HG03520 (cell line): ENCODE data around the gene PRKCG.
A peak's percentile ranks its signal among the peaks of the same experiment; 100 is the strongest.

Source experiments
- ATAC-seq: cut with Tn5 transposase; IDR thresholded peaks from one replicate; pipeline ENCODE4 v1.9.1; 2021; ENCODE audit warnings: mild to moderate bottlenecking, moderate library complexity; ENCODE audit not compliant: unreplicated experiment

The PRKCG gene

DNA sequence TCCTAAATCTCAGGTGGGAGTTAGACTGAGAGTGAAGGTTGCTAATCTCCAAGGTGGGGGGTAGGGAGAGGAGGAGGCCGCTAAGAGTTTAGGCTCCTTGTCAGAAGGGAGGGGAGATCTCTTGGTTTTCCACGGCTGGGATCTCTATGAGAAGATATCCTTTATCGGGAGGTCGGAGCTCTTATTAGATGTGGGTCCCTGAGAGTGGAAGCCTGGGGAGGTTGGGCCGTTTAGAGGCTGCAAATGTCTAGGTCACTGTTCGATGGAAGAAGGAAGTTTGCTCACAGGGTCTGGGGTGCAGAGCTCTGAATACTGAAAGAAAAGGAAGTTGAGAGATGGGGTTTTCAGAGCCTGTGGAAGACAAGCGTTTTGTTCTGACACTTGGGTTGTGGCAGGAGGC, 10.5 kb upstream of the PRKCG start:
- no peak for ATAC-seq

DNA sequence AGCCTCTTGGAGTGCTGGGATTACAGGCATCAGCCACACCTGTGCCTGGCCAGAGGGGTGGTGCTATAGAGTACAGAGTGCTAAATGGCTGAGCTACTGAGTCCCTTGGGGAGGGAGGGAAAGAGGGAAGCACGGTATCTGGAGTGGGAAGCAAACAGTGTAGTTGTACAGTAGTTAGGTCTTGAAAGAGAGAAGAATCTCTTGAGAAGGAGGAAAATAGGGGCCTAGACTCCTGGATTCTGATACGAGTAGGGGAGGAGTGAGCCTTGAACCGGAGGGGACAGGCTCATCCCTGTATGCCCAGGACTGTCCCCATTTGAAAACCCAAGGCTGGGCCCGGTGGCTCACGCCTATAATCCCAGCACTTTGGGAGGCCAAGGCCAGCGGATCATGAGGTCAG, 9.2 kb upstream of the PRKCG start:
- ATAC-seq, result no peak

DNA sequence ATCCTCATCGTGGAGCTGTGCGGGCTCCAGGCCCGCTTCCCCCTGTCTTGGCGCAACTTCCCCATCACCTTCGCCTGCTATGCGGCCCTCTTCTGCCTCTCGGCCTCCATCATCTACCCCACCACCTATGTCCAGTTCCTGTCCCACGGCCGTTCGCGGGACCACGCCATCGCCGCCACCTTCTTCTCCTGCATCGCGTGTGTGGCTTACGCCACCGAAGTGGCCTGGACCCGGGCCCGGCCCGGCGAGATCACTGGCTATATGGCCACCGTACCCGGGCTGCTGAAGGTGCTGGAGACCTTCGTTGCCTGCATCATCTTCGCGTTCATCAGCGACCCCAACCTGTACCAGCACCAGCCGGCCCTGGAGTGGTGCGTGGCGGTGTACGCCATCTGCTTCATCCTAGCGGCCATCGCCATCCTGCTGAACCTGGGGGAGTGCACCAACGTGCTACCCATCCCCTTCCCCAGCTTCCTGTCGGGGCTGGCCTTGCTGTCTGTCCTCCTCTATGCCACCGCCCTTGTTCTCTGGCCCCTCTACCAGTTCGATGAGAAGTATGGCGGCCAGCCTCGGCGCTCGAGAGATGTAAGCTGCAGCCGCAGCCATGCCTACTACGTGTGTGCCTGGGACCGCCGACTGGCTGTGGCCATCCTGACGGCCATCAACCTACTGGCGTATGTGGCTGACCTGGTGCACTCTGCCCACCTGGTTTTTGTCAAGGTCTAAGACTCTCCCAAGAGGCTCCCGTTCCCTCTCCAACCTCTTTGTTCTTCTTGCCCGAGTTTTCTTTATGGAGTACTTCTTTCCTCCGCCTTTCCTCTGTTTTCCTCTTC, 8.0 kb upstream of the PRKCG start:
- no peak for ATAC-seq

DNA sequence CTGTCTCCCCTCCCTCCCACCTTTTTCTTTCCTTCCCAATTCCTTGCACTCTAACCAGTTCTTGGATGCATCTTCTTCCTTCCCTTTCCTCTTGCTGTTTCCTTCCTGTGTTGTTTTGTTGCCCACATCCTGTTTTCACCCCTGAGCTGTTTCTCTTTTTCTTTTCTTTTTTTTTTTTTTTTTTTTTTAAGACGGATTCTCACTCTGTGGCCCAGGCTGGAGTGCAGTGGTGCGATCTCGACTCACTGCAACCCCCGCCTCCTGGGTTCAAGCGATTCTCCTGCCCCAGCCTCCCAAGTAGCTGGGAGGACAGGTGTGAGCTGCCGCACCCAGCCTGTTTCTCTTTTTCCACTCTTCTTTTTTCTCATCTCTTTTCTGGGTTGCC, 7.4 kb upstream of the PRKCG start:
- ATAC-seq, result no peak

DNA sequence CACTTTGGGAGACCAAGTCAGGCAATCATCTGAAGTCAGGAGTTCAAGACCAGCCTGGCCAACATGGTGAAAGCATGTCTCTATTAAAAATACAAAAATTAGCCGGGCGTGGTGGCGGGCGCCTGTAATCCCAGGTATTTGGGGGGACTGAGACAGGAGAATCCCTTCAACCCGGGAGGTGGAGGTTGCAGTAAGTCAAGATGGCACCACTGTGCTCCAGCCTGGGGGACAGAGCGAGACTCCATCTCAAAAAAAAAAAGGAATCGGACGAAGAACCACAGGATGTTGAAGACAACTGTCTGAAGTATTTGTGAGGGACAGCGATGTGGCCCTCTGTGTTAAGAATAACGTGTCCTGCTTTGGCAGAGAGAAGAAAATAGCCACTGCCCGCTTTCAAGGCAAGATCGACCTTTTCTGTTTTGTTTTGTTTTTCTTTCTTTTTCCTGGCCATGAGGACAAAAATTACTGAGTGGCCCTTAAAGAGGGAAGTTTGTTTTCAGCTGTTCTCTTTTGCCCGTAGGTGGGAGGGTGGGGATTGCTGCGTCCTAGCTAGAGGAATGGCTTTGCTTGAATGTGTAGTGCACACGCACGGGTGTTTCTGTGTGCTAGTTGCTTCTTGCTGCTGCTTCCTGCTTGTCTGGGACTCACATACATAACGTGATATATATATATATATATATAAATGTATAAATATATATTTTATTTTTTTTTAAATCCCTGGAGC, 6.2 kb upstream of the PRKCG start:
- no peak for ATAC-seq

DNA sequence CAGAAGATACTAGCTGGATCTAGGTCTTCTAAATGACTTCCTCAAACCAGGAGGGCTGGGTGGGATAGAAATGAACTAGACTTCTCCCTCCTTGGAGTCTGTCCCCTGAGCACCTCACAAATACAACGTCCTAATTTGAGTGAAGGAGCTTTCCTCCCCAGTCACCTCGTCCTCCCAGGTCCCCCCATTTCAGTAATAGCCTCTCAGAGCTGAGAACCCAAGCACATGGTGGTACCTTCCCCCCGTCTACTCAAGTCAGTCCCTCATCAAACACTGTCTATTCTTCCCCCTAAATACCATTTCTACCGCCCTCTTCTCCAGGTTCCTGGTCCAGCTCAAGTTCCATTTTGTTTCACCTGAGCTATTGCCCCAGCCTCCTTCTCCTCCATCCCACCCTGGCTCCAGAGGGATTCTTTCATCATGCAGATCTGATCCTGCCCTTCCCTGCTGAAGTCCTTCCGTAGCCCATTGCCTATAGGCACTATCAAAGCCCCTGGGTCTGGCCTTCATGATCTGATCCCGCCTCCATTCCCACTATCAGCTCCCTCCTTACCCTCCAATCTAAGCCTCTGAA, 5.3 kb upstream of the PRKCG start:
- no peak for ATAC-seq

DNA sequence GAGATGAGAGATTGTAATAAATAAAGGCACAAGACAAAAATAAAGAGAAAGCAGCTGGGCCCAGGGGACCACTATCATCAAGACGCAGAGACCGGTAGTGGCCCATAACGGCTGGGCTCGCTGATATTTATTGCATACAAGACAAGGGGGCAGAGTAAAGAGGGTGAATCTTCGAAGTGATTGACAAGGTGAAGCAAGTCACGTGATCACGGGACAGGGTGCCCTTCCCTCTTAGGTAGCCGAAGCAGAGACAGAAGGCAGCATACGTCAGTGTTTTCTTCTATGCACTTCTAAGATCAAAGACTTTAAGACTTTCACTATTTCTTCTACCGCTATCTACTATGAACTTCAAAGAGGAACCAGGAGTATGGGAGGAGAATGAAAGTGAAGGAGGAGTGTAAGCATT, 4.6 kb upstream of the PRKCG start:
- no peak for ATAC-seq

DNA sequence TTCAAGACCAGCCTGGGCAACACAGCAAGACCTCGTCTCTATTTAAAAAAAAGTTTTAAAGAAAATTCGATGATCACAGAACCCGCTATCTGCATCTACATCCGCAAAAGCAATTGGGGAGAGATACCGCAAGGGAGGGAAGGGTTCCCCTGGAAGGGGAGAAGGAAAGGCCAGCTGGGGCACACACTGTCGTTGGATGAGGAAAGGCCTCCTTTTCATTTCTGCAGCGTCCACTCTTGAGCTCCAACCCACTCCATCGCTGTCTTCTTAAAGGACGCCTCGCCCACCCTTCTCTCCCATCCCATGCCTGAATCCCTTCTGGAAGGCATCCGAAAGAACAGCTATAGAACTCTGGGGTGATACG, 3.2 kb upstream of the PRKCG start:
- ATAC-seq, result no peak

DNA sequence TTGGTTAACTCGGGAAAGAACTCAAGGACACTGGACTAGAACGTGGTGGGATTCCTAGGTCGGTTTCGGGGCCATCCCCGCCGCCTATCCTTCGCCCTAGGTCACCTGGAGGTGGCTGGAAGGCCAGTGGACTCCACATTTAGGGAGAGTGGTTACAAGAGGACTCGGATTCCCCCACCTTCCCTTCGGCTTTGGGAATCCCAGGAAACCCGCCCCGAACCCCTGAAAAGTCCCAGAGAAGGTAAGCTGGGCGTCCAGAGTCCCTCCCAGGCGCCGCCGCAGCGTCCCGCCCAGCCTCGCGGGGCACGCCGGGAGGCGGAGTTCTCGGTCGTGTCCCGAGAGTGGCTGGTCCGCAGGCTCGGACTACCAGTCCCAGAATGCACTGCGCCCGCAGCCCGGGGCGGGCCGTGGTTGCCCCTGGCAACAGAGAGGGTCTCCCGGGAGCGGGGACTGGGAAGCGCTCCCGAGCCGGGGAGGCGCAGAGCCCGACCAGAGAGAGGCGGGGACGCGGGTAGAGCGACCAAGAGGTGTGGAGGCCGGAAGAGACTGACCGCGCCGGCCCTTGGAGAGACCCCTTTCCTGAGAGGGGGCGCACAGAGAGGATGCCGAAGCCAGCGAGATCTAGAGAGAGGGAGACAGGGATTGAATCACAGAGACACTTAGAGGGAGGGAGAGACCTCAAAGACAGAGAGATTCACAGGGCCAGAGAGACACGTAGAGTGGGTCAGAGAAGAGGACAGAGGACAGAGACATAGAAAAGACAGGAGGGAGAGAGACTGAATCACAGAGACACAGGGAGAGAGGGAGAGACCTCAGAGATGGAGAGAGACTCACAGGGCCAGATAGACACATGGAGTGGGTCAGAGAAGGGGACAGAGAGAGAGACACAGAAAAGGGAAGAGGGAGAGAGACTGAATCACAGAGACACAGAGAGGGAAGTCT, 2.6 kb upstream of the PRKCG start:
- peak; percentile 82 for ATAC-seq

DNA sequence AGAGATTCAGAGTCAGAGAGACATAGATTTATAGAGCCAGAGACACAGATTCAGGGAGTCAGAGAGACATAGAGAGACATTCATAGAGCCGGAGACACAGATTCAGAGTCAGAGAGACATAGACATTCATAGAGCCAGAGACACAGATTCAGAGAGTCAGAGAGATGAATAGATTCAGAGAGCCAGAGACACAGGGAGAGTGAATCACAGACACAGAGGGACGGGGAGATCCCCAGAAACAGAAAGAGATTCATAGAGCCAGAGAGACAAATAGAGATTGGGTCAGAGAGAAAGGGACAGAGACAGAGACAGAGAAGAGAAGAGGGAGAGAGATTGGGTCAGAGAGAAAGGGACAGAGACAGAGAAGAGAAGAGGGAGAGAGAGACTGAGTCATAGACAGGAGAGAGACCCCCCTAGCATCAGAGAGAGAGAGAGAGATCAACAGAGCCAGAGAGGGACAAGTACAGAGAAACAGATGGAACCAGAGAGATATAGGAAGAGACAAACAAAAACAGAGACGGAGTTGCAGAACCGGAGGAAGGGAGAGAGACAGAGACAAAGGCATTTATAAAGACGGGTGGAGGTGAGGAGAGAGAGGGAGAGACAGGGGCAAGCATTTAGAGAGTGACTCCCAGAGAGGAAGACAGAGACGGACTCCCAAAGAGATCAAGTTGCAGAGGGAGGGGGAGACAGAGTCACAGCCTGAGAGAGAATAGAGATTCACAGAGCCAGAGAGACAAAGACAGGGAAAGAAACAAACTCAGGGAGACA, 1.1 kb upstream of the PRKCG start:
- no peak for ATAC-seq

DNA sequence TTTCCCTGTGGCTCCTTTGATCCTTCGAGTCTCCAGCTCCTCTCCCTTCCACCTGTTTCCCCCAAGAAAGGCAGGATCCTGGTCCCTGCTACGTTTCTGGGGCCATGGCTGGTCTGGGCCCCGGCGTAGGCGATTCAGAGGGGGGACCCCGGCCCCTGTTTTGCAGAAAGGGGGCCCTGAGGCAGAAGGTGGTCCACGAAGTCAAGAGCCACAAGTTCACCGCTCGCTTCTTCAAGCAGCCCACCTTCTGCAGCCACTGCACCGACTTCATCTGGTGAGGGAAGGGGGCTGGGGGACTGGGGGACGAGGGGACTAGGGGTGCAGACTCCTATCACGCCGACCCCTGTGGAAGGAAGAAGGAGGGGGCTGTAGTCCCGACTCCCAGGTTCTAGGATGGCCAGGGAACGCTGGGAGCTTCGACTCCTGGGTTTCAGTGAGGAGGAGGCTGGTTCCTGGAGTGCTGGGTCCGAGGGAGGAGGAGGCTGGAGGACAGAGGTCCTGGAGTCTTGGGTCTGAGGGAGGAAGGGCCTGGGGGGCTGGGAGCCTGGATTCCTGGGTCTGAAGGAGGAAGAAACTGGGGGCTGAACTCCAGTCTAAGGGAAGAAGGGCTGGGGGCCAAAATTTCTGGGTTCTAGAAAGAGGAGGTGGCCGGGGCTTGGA, 524 bp downstream of the PRKCG start:
- no peak for ATAC-seq

DNA sequence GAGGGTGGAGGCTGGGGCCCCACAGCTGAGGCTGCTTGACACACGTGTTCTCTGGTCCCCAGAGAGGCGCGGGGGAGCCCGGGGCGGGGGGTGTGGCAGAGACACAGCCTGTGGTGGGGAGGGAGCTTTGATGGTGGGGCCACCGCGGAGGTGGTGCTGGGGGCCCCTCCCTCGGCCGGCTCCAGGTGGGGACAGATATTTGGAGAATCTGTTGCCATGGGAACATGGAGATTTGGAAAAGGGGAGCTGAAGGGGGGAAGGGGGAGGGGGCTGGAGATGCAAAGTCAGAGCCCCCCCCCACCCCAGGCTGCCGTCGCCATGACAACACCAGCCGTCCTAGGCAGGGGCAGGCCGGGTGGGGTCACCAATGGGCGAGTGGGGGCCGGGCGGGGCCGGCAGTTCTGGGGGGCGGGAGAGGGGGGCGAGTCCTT, 1.2 kb downstream of the PRKCG start:
- no peak for ATAC-seq

DNA sequence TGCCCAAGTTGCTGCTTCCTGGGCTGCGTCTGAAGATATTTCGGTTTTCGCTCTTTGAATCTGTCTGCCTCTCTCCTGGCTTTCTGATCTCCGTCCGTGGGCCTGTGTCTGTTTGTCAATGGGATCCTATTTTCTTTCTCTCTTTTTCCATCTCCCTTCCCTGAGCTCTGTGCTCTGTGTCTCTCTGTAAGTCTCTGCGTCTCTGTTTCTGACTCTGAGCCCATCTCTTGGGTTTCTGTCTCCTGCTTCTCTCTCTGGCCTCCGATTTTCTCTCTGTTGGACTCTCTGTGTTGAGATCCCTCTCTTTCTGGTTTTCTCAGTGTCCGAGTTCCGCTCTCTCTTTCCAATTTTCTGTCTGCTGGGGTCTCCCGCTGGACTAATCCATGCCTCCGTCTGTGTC, 1.7 kb downstream of the PRKCG start:
- ATAC-seq, result no peak

DNA sequence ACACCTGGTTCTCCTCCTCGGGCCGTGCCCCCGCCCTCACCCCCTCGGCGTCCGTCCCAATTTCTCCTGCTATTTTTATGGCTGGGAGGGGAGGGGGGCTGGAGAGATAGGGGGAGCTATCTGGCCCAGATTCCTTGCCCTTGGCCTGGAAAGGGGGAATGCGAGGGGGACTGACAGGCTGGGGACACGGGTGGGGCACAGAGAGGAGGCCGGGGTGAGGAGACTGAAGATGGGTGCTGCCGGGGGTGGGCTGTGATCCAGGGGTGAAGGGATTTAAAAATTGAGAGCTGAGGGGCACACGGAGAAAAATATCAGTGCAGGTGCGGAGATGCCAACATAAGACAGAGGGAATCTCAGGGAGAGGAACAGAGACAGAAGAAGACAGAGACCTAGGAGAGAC, 2.3 kb downstream of the PRKCG start:
- ATAC-seq, result no peak

DNA sequence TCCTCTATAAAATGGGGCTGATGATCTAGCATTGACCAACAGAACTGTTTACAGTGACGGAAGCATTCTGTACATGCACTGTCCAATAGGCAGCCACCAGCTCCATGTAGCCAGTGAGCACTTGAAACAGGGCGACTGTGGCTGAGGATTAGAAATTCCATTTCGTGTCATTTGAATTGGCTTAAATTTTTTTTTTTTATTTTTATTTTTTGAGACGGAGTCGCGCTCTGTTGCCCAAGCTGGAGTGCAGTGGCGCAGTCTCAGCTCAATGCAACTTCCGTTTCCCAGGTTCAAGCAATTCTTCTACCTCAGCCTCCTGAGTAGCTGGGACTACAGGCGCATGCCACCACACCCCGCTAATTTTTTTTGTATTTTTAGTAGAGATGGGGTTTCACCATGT, 3.0 kb downstream of the PRKCG start:
- ATAC-seq, result no peak

DNA sequence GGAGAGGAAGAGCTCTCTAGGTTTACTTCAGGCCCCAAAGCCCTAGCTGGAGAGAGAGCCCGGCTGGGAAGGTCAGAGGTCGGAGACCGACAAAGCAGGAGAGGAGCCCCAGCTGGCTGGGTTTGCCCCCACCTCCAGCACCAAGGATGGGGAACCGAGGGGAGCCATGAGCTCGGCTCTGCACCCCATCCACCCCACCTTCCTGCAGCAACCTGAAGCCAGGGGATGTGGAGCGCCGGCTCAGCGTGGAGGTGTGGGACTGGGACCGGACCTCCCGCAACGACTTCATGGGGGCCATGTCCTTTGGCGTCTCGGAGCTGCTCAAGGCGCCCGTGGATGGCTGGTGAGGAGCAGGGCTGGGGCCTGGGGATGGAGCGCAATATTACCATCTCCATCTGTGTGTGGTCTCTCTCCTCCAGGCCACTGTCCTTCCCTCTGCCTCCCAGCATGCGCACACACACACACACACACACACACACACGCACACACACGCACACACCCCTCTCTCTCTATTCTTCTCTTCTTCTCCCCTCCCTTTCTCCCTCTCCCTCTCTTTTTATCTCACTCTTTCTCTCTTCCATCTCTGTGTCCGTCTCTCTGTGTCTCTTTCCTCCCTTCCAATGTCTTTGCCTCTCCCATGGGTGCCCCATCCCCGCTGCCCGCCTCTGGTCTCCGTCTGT, 10.4 kb downstream of the PRKCG start:
- ATAC-seq, result no peak

DNA sequence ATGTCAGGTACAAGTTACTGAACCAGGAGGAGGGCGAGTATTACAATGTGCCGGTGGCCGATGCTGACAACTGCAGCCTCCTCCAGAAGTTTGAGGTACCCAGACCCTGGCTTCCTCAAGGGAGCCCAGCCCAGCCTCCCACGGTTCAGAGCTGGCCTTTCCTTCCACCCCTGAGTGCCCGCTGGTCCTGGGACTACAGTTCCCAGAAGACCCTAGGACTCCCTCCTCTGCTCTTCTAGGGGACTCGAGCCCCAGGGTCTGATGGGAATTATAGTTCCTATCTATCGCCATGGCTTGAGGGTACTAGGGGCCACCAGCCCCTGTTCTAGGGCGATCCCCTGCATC, 11.0 kb downstream of the PRKCG start:
- no peak for ATAC-seq

DNA sequence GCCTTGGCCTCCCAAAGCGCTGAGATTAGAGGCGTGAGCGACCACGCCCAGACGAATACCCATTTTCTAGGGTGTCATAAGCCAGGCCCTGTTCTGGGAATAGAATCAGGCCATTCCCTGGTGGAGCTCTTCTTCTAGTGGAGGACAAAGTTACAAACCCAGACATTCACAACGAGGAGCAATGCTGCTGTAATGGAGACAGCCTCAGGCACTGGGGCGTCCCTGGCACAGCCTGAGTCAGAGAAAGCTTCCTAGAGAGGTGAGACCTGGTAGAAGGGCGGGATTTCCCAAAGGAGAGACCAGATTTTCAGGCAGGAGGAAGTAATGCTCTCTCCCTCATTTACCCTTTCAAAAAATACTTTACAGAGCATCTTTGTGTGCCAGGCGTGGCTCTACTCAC, 12.7 kb downstream of the PRKCG start:
- ATAC-seq, result no peak

DNA sequence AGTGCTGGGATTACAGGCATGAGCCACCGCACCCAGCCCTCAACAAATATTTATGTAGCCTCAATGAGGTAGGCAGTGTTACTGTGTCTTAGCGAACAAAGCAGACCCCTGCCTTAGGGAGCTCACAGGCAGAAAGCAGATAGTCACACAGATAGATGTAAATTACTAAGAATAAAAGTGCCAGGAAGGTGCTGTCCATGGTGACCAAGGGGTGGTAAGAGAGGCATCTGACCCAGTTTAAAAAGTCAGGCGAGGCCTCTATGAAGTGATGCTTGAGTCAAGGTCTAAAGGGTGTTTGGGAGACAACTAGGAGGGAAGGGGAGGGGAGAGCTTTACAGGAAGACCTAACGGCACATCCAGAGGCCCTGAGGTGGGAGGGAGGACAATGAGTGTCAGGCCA, 14.7 kb downstream of the PRKCG start:
- no peak for ATAC-seq
